ENCODE results near the gene NBEA. TPM values are rescaled to one million over a fixed set of nuclear protein-coding genes. Genes with fewer than 3 reads are reported as not detected.

The NBEA gene
- total RNA-seq, 6 experiments from 2014 or later = 5.6 to 9.6 (median 6.9) TPM

DNA sequence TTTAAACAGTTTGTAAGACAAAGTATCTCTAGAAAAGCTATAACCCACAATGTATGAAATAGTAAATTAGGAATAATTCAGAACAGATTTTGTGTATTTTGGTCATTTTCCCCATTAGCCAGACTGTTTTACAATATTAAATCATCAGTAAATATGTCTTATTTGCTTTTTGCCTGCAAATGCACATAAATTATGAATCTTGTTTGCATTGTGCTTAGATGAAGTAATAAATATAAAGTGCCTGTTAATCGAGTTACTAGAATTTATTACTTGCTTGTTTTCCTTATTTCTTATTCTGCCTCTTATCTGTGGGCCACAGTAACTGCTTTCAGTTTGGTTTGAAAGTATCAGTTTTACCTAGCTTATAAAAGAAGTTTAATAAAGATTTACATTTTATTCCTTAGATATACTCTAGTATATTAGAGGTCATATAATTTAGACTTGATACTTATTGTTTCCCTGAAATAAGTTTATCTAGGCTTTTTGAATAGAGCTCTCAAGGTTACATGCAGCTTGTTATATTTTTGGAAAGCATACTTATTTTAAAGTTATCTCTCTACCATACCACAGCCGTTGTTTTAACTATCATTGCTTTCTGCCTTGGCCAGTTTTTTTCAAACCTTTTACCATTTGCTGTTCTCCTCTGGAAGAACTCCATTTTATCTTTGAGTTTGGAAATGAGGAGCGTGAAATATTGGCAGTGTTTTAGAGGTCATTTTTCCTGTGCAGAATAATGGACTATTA, 238.0 kb downstream of the NBEA start:
- no peak overlapping the region for H3K4me3 Mint-ChIP-seq
- no peak for DNase-seq
- H3K36me3 Mint-ChIP-seq (ENCODE audit: low read depth) = no peaks in the 10 kb centered on the region
- TF ChIP-seq, protein P1, sequence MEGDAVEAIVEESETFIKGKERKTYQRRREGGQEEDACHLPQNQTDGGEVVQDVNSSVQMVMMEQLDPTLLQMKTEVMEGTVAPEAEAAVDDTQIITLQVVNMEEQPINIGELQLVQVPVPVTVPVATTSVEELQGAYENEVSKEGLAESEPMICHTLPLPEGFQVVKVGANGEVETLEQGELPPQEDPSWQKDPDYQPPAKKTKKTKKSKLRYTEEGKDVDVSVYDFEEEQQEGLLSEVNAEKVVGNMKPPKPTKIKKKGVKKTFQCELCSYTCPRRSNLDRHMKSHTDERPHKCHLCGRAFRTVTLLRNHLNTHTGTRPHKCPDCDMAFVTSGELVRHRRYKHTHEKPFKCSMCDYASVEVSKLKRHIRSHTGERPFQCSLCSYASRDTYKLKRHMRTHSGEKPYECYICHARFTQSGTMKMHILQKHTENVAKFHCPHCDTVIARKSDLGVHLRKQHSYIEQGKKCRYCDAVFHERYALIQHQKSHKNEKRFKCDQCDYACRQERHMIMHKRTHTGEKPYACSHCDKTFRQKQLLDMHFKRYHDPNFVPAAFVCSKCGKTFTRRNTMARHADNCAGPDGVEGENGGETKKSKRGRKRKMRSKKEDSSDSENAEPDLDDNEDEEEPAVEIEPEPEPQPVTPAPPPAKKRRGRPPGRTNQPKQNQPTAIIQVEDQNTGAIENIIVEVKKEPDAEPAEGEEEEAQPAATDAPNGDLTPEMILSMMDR (IDR thresholded peaks at IDR 0.05) = no peak
- peaks cover 16% of the 10 kb centered on the region for H3K4me1 Mint-ChIP-seq (ENCODE audit: low read depth)
- H3K27ac Mint-ChIP-seq = no peak overlapping the region; the same call in 1 of the 2 replicates
- H3K27me3 Mint-ChIP-seq (ENCODE audit: insufficient read depth) = no peaks in the 10 kb centered on the region
- H3K9me3 Mint-ChIP-seq = no peaks in the 10 kb centered on the region

DNA sequence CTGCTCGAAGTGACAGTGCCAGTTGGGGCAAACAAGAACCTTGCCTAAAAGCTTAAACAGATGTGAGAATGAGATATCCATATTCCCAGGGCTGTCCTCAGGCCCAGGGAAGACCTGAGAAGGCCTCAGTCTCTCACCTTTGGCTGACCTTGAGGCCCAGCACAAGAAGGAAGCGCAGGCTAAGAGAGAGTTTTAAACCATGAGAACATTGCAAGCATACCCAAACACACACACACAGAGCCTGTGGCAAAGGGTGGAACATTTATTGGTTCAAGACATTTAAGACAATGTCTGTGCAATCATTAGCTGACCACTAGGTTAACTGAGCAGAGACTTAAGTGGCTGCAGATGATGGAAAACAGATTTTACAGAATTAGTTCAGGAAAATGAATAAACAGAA, 248.2 kb downstream of the NBEA start:
- no peaks in the 10 kb centered on the region; the same call in 1 of the 2 replicates for H3K9me3 Mint-ChIP-seq
- H3K36me3 Mint-ChIP-seq (ENCODE audit: low read depth) = peaks cover 11% of the 10 kb centered on the region; the same call in 1 of the 2 replicates
- no peak for DNase-seq
- H3K27me3 Mint-ChIP-seq (ENCODE audit: insufficient read depth) = no peaks in the 10 kb centered on the region
- no peak overlapping the region for H3K27ac Mint-ChIP-seq
- TF ChIP-seq, protein P1 (IDR thresholded peaks at IDR 0.05) = no peak
- no peaks in the 10 kb centered on the region for H3K4me1 Mint-ChIP-seq (ENCODE audit: low read depth)
- no peak overlapping the region for H3K4me3 Mint-ChIP-seq

DNA sequence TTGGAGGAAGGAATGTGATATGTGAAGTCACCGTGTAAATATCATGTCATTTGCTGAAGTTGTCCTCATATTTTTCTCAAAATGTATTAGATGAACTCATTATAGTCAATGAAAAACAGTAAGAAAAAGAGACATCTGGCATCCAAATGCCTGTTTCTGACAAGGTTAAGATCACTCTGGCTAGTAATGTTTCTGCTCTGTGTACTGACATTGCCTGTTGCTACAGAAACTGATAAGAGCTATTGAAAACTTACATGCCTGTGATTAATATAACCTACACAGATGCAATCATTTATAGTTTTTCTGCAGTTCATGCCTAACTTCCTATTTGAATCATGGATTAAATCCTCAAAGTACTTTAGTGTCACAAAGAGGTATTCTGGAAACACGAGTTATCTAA, 249.8 kb downstream of the NBEA start:
- H3K4me3 Mint-ChIP-seq = no peak overlapping the region
- peaks cover 11% of the 10 kb centered on the region; the same call in 1 of the 2 replicates for H3K36me3 Mint-ChIP-seq (ENCODE audit: low read depth)
- H3K9me3 Mint-ChIP-seq = no peaks in the 10 kb centered on the region; the same call in 1 of the 2 replicates
- no peaks in the 10 kb centered on the region for H3K4me1 Mint-ChIP-seq (ENCODE audit: low read depth)
- DNase-seq = no peak
- H3K27ac Mint-ChIP-seq = no peak overlapping the region
- H3K27me3 Mint-ChIP-seq (ENCODE audit: insufficient read depth) = no peaks in the 10 kb centered on the region
- TF ChIP-seq, protein P1 (IDR thresholded peaks at IDR 0.05) = no peak

DNA sequence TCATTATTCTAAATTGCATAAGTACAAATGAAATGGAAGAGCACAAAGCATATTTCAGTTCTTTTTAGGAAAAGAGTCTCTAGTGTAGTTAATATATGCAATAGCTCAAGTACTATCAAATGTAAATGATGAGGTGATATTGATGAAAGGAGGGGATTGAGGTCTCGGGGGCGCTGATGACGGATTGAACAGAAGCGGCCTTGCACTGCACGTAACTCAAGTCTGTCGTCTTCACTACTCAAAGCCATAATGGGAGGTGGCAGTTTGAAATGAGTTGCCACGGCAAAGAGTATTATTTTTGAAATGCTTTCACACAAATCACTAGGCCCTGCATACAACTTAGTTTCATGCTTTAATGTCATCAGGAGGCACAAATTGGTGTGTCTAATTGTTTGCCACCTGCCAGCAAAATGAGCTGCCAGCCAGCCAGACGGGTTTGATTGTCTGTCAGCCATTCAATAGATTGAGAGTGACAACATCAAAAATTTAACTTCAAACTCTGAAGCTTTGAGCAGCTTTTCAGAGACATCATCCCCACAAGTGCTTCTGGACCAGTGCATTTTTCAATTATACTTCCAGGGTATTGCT, 256.6 kb downstream of the NBEA start:
- Mint-ChIP-seq H3K27ac (no peak overlapping the region), H3K4me3 (no peak overlapping the region), H3K27me3 (ENCODE audit: insufficient read depth) (no peaks in the 10 kb centered on the region), H3K4me1 (ENCODE audit: low read depth) (no peaks in the 10 kb centered on the region), H3K9me3 (no peaks in the 10 kb centered on the region), H3K36me3 (ENCODE audit: low read depth) (no peaks in the 10 kb centered on the region)
- DNase-seq = no peak
- TF ChIP-seq, protein P1 (IDR thresholded peaks at IDR 0.05) = no peak

DNA sequence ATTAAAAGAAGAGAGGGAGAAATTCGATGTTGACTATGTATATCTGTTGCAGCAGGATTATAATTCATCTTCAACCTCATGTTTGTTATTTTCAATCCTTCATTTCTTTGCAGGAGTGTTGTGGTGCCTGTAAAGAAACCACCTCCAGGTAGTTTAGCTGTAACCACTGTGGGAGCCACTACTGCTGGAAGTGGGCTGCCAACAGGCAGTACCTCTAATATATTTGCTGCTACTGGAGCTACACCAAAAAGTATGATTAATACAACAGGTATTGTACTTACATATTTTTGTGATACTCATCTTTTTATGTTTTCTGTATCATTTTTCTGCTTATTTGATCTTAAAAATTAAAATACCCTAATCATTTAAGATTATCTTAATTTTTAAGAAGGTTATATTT, 266.5 kb downstream of the NBEA start:
- no peaks in the 10 kb centered on the region for H3K9me3 Mint-ChIP-seq
- H3K27me3 Mint-ChIP-seq (ENCODE audit: insufficient read depth) = no peaks in the 10 kb centered on the region
- H3K4me1 Mint-ChIP-seq (ENCODE audit: low read depth) = no peaks in the 10 kb centered on the region
- H3K27ac Mint-ChIP-seq = no peak overlapping the region; the same call in 1 of the 2 replicates
- H3K4me3 Mint-ChIP-seq = no peak overlapping the region
- no peaks in the 10 kb centered on the region for H3K36me3 Mint-ChIP-seq (ENCODE audit: low read depth)
- no peak for DNase-seq
- TF ChIP-seq, protein P1 (IDR thresholded peaks at IDR 0.05) = no peak

Measured in HFFc6 (cell line).